Subcutaneous abdominal adipose tissue (tissue), 5 donors: Measurements from ENCODE around the gene EXD3.

Experiments used
- H3K27ac ChIP-seq: one replicate; pipeline ENCODE4 v1.7.0; 2013; ENCODE audit warnings: low read depth, mild to moderate bottlenecking, inconsistent platforms, low read length, moderate library complexity
- H3K27me3 ChIP-seq, 5 donors: one replicate each; pipeline ENCODE4 v1.7.0; 2013; ENCODE audit warnings: low read length in 5 of 5, inconsistent platforms in 1 of 5; ENCODE audit not compliant: control insufficient read depth in 5 of 5, insufficient read depth in 4 of 5
- H3K36me3 ChIP-seq, 5 donors: one replicate each; pipeline ENCODE4 v1.7.0; 2013; ENCODE audit warnings: low read length in 5 of 5; ENCODE audit not compliant: control insufficient read depth in 5 of 5, insufficient read depth in 5 of 5
- H3K4me1 ChIP-seq, 5 donors: one replicate each; pipeline ENCODE4 v1.7.0; 2013; ENCODE audit warnings: low read length in 5 of 5, mild to moderate bottlenecking in 3 of 5, moderate library complexity in 1 of 5; ENCODE audit not compliant: control insufficient read depth in 5 of 5, insufficient read depth in 5 of 5
- H3K4me3 ChIP-seq, 5 donors: one replicate each; pipeline ENCODE4 v1.7.0; 2013; ENCODE audit warnings: low read length in 5 of 5, low read depth in 1 of 5
- H3K9ac ChIP-seq, 5 donors: one replicate each; pipeline ENCODE4 v1.7.0; 2013; ENCODE audit warnings: low read length in 5 of 5, mild to moderate bottlenecking in 4 of 5, moderate library complexity in 3 of 5
- H3K9me3 ChIP-seq, 5 donors: one replicate each; pipeline ENCODE4 v1.7.0; 2013; ENCODE audit warnings: low read length in 5 of 5; ENCODE audit not compliant: control insufficient read depth in 5 of 5
- donor health status: healthy.
- donor health status: healthy.
- donor health status: healthy.
- donor health status: healthy.
- donor health status: healthy.

Gene EXD3

DNA sequence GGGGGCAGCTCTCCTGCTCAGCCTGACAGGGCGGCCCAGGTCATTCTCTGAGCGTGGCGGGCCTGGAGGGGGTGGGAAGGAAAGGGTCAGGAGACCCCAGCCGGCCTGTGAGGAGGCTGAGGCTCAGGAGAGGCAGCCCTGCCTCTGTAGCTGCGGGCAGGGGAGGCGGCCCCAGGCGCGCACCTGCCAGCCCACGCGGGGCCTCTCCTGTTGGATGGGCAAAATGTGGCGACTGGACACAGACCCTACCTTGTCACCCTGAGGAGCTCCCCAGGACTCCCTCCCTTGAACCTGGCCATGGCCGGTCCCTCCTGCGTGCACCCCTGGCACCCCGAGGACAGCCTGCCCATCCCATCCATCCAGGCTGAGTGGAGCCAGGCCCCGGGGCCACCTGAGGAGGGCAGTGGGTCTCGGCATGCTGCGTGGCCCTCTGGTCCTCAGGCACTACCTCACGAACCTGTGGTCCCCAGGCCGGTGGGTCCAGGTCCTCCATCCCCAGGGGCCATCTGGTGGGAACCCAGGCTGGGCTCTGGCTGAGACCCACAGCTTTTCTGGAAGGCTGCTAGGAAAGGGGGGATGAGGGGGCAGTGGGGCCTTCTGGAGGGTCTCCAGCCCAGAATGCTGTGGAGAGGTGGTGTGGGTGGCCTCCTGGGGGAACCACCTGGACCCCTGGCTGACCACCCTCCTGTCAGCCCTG is 105.8 kb downstream of the EXD3 start:
- Histone ChIP-seq H3K36me3 (no peaks in the 10 kb centered on the region), H3K27me3 (peaks cover 15 to 32% (median 23%) of the 10 kb centered on the region in 5 donors), H3K4me1 (peaks cover 3 to 54% (median 38%) of the 10 kb centered on the region in 5 donors), H3K9ac (no peak overlapping the region), H3K27ac (no peak overlapping the region), H3K4me3 (no peak overlapping the region), H3K9me3 (no peaks in the 10 kb centered on the region)

DNA sequence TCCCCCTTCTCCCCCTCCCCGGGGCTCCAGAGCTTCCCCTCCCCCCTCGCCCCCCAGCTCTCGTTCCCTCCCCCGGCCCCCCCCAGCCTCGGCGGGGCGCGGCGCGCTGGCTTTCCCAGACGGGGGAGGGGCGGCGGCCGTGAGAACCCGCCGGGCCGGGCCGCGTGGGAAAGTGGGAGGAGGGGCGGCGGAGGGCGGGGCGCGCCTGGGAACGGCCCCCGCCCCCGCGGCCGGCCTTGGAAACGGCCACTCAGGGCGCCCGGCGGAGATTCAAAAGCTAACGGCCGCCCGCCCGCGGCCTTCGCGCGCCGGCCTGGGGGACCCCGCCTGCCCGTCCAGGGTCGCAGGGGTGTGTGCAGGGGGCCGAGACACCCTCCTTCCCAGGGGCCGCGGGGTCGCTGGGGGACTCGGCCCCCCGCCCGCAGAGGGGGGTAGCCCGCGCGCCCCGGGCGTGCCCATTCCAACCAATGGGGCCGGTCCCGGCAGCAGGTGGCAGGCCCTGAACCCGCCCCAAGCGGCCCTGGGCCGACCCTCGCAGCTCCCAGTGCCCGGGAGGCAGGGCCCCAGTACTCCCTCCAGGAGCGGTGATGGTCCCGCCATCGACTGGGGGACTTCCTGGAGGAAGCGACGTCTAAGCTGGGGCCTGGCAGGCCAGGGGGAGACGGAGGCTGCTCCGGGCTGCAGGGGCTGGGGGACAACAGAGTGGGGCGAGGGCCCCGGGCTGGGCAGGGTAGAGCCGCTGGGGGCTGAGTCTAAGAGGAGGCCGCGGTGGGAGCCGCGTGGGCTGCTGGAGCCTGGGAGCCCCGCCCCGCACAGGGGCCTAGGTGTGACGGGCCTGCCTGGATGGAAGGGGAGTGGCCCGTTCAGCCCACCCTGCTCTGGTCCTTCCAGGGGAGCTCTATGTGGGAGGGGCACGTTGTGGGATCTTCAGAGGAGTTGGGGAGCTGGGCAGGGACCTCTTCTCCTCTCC is 106.7 kb downstream of the EXD3 start:
- Histone ChIP-seq H3K9me3 (no peaks in the 10 kb centered on the region), H3K9ac (peak overlapping the region in 1 of 5 donors; percentile 51), H3K36me3 (no peaks in the 10 kb centered on the region), H3K4me1 (peaks cover 4 to 46% (median 38%) of the 10 kb centered on the region in 5 donors), H3K4me3 (peak overlapping the region in 2 of 5 donors; percentile 22 to 26), H3K27me3 (peaks cover 15 to 32% (median 24%) of the 10 kb centered on the region in 5 donors), H3K27ac (no peak overlapping the region)

DNA sequence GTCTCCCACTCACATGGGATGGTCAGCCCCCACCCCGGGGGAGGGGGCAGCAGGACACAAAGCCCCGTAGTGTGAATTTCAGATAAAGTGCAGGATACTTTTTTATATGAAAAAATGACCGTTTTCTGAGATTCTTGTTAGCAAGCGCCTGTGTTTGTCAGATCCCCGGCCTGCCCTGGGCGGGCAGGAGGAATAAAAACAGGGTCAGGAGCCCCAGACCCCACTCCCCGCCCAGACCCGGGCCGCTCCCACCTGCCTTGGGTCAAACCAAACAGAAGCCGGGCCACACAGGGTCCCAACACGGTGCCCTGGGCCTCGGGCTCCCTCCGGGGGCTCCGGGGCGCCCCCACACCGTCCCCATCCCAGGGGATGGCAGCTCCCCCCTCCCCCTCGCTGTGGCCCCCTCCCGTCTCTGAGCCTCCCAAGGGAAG is 107.4 kb downstream of the EXD3 start:
- Histone ChIP-seq H3K27me3 (peaks cover 15 to 36% (median 30%) of the 10 kb centered on the region in 5 donors), H3K27ac (no peak overlapping the region), H3K4me1 (peaks cover 5 to 39% (median 32%) of the 10 kb centered on the region in 5 donors), H3K9ac (no peak overlapping the region), H3K4me3 (no peak overlapping the region), H3K36me3 (no peaks in the 10 kb centered on the region), H3K9me3 (no peaks in the 10 kb centered on the region)

DNA sequence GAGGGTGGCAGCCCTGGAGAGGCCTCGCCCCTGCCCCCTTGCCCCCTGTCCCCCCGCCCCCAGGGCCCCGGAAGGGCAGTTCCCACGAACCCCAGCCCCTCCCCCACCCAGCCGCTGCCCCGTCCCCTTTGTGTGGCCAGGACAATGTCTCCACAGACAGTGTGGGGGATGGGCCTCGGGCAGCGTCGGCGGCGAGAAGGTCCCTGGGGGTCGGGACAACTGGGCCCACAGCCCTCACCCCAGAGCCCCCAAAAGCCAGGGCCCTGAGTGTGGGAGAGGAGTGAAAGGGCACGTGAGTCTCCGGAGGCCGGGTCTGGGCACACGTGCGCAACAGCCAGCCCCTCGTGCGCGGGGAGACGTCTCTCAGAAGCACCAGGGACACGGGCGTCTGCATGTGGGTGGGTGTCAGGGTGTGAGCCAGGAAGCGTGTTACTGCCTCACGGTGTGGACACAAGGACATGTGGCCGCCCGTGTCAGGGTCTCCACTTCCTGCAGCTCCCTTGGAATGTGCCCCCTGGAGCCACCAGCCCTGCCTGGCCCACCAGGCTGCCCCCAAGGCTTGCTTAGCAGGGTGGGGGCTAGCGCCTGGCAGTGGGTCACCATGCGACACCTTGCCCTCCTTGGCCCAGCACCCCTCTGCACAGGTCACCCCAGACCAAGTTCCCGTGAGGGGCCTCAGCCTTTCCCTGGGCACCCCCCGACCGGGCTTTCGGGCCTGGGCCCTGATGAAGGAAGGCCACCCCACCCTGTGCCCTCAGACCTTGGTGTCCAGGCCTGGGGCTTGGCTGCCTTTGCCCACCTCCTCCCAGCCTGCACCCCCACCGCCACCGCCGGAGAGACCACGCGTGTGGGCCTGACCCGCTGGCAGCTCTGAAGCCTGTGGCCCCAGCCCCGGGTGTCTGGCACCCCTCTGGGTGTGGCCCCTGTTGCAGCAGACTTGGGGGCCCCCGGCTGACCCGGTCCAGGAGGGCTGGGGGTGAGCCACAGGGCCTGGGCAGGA is 108.1 kb downstream of the EXD3 start:
- Histone ChIP-seq H3K4me1 (peaks cover 5 to 32% (median 25%) of the 10 kb centered on the region in 5 donors), H3K27ac (no peak overlapping the region), H3K4me3 (no peak overlapping the region), H3K27me3 (peaks cover 15 to 39% (median 30%) of the 10 kb centered on the region in 5 donors), H3K9me3 (no peaks in the 10 kb centered on the region), H3K36me3 (no peaks in the 10 kb centered on the region), H3K9ac (no peak overlapping the region)

DNA sequence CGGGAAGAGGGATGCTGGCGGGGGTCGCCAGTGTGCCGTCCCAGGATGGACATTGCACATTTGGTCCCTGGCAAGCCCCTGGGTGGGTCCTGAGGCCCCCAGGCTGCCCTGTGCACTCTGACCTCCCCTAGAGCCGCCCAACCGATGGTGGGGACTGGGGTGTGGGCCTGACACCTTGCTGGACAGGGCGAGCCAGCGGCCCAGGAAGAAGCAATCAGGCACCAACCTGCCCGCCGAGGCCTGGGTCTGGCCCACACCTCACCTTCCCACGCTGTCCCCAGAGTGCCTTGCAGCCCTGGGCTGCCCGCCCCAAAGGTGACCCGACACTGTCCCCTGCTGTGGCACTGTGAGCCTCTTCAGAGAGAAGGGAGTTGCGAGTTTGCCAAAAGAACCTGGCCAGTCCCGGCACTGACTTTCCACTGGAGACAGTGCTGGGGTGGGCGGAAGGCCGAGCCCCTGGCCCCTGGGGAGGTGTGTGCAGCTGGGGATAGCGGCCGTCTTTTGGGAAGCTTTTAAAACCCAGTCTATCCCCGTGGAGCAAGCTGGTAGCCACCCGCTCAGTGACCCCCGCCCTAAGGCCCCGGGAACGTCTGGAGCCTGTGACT is 108.9 kb downstream of the EXD3 start:
- peaks cover 3 to 24% (median 17%) of the 10 kb centered on the region in 5 donors for H3K4me1 ChIP-seq
- H3K27ac ChIP-seq = no peak overlapping the region
- no peak overlapping the region for H3K9ac ChIP-seq

GRCh38 chr9:137313326-137313936 is 109.5 kb downstream of the EXD3 start:
- Histone ChIP-seq H3K9ac (no peak overlapping the region), H3K27ac (no peak overlapping the region), H3K4me3 (no peak overlapping the region), H3K27me3 (peaks cover 15 to 42% (median 26%) of the 10 kb centered on the region in 5 donors), H3K9me3 (no peaks in the 10 kb centered on the region), H3K36me3 (no peaks in the 10 kb centered on the region), H3K4me1 (peaks cover 3 to 18% (median 11%) of the 10 kb centered on the region in 5 donors)

More for the DNA sequence above, 108.9 kb downstream of the EXD3 start:
- no peak overlapping the region for H3K4me3 ChIP-seq
- no peaks in the 10 kb centered on the region for H3K36me3 ChIP-seq
- H3K9me3 ChIP-seq = no peaks in the 10 kb centered on the region
- H3K27me3 ChIP-seq = peaks cover 15 to 41% (median 30%) of the 10 kb centered on the region in 5 donors

DNA sequence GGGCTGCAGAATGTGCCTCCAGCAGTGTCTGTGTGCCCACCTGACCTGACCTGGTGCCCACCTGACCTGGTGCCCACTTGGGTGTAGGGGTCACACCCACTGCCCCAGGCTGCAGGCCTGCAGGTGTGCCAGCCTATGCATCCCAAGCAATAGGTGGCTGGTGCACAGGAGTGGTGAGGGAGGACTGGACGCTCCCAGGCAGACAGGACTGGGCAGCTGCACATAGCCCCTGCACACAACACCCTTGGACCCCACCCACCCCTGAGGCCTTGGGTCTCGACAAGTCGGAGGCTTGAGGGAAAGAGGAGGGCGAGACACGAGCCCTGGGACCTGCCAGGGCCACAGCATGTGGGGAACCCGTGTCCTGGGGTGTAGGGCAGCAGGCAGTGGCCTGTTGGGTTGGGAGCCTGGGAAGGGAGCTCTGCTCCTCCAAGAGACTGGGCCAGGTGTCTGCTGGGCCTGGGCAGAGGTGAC is 110.1 kb downstream of the EXD3 start:
- peaks cover 3 to 15% (median 10%) of the 10 kb centered on the region in 5 donors for H3K4me1 ChIP-seq
- peaks cover 15 to 43% (median 26%) of the 10 kb centered on the region in 5 donors for H3K27me3 ChIP-seq

DNA sequence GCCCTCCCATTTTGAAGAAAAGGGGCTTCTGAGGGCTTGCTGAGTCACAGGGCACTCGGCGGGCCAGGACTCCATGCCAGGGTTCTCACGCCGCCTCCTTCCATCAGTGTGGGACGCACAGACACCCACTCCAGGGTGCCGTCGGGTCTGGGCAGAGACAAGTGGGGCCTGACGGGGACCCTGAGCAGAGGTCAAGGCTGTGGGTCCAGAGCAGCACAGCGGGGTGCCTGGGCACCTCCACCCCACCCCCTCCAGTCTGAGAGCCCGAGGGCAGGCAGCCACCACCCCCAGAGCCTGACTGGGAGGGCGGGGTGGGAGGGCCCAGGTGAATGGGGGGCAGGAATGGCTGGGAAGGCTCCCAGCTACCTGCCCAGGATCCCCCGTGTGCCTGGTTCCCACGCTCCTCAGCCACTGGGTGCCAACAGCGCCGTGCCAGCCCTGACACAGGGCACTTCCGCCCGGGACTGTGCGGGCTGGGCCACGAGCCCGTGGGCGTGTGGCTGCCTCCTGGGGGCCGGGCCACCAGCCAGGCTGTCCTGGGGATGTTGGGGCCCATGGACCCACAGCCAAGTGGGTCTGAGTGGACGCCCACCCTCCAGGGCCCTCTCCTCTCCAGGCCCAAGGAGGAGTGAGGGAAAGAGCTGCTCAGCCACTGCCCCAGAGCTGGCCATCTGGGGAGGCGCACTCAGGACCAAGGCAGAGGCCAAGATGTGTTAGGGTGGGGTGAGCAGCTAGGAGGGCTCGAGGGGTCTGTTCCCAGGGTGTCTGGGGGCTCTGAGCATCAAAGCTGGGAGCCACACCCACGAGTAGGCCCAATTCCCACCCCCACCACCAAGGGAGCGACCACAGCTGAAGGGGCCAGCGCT is 110.7 kb downstream of the EXD3 start:
- Histone ChIP-seq H3K9ac (no peak overlapping the region), H3K9me3 (no peaks in the 10 kb centered on the region), H3K4me3 (no peak overlapping the region), H3K36me3 (no peaks in the 10 kb centered on the region), H3K27ac (no peak overlapping the region), H3K27me3 (peaks cover 14 to 41% (median 22%) of the 10 kb centered on the region in 5 donors), H3K4me1 (peaks cover 3 to 20% (median 15%) of the 10 kb centered on the region in 5 donors)

More for the DNA sequence above, 110.1 kb downstream of the EXD3 start:
- no peak overlapping the region for H3K9ac ChIP-seq
- no peak overlapping the region for H3K4me3 ChIP-seq
- no peaks in the 10 kb centered on the region for H3K9me3 ChIP-seq
- no peaks in the 10 kb centered on the region for H3K36me3 ChIP-seq
- H3K27ac ChIP-seq = no peak overlapping the region
